Measurements from ENCODE around the gene CMIP.

DNA sequence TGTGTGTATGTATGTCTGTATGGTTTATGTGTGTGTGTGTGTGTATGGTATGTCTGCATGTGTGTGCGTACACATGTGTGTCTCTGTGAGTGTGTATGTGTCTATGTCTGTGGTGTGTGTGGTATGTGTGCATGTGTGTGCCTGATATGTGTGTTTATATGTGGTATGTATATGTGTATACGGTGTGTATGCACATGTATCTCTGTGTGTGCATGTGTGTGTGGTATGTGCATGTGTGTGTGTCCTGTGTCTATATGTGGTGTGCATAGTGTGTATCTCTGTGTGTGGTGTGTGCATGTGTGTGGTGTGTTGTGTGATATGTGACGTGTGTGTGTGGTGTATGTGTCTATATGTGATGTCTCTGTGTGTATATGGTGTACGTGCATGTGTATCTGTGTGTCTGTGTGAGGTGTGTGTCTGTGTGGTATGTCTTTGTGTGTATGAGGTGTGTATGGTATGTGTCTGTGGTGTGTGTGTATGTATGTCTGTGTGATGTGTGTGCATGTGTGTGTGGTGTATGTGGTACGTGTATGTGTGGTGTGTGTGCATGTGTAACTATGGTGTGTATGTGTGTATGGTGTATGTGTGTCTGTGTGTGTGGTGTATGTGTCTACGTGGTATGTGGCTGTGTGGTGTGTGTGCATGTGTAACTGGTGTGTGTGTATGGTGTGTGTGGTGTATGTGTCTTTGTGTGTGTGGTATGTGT is 170.2 kb downstream of the CMIP start:
- TF ChIP-seq, protein P1, sequence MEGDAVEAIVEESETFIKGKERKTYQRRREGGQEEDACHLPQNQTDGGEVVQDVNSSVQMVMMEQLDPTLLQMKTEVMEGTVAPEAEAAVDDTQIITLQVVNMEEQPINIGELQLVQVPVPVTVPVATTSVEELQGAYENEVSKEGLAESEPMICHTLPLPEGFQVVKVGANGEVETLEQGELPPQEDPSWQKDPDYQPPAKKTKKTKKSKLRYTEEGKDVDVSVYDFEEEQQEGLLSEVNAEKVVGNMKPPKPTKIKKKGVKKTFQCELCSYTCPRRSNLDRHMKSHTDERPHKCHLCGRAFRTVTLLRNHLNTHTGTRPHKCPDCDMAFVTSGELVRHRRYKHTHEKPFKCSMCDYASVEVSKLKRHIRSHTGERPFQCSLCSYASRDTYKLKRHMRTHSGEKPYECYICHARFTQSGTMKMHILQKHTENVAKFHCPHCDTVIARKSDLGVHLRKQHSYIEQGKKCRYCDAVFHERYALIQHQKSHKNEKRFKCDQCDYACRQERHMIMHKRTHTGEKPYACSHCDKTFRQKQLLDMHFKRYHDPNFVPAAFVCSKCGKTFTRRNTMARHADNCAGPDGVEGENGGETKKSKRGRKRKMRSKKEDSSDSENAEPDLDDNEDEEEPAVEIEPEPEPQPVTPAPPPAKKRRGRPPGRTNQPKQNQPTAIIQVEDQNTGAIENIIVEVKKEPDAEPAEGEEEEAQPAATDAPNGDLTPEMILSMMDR (IDR thresholded peaks at IDR 0.05; ENCODE audit: borderline replicate concordance, extremely low read depth, low read length, poor library complexity, severe bottlenecking) = no peak
- TF ChIP-seq EZH2 (IDR thresholded peaks at IDR 0.05; ENCODE audit: borderline replicate concordance, low read depth, low read length, severe bottlenecking) = no peak
